Fibroblast of pulmonary artery (primary cell): ENCODE data around the gene PAGE1.

Experiments used
- DNase-seq: peaks from one replicate; pipeline ENCODE4 v3.0.0-alpha.2; 2010; ENCODE audit warnings: low read depth
- H3K4me3 ChIP-seq: replicated peaks from 2 replicates; pipeline ENCODE4 v1.5.1; 2011; ENCODE audit warnings: low read depth, mild to moderate bottlenecking, control low read depth, low read length, moderate library complexity
- TF ChIP-seq, protein P1 (sequence below): IDR thresholded peaks from 2 replicates; pipeline ENCODE4 v1.5.1; 2011; ENCODE audit warnings: mild to moderate bottlenecking, control low read depth, low read length, inconsistent platforms; ENCODE audit errors: missing control alignments

Gene PAGE1

DNA sequence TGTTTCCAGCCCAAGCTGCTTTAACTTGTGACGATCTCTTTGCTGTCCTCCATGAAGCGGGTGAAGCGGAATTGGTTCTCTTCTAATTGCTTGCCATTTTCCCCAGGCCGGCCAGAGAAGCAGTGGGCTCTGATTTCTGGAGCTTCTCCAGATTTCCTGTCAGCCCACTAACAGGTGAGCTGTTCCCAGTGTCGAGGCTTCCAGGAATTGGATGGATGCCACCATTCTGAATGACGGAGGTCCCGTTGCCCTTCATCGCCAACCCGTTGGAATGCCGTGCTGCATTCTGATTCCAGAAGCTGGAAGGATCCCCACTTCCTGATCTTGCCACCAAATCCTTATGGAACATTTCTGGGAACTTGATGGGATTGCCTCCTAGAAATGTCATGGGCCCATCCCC lies 31.0 kb downstream of the PAGE1 start:
- H3K4me3 ChIP-seq = no peak overlapping the region
- TF ChIP-seq, protein P1, sequence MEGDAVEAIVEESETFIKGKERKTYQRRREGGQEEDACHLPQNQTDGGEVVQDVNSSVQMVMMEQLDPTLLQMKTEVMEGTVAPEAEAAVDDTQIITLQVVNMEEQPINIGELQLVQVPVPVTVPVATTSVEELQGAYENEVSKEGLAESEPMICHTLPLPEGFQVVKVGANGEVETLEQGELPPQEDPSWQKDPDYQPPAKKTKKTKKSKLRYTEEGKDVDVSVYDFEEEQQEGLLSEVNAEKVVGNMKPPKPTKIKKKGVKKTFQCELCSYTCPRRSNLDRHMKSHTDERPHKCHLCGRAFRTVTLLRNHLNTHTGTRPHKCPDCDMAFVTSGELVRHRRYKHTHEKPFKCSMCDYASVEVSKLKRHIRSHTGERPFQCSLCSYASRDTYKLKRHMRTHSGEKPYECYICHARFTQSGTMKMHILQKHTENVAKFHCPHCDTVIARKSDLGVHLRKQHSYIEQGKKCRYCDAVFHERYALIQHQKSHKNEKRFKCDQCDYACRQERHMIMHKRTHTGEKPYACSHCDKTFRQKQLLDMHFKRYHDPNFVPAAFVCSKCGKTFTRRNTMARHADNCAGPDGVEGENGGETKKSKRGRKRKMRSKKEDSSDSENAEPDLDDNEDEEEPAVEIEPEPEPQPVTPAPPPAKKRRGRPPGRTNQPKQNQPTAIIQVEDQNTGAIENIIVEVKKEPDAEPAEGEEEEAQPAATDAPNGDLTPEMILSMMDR = no peak
- no peak for DNase-seq

DNA sequence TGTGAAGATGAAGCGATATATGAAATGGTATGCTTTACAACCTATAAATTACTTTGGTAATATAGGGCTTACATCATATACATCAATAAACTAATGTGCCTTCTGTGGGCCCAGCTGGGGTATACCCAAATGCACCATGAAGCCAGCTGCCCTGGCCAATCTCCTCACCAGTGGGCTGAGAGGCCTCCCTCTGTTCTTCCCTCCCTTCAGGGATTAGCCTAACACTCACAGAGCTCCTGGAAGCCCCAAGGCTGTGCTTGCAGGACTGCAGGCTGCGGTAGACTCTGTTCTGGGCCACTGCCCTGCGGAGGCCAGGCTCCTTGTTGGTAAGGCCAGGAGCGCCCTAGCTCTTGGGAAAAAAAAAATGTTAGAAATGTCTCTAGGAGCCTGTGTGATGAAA lies 33.9 kb downstream of the PAGE1 start:
- H3K4me3 ChIP-seq = no peak overlapping the region
- no peak for DNase-seq
- TF ChIP-seq, protein P1 = no peak

- DNase-seq = no peak
- no peak overlapping the region for H3K4me3 ChIP-seq
- TF ChIP-seq, protein P1 = no peak
These were observed 36.0 kb downstream of the PAGE1 start for GRCh38 chrX:49659771-49660170.

DNA sequence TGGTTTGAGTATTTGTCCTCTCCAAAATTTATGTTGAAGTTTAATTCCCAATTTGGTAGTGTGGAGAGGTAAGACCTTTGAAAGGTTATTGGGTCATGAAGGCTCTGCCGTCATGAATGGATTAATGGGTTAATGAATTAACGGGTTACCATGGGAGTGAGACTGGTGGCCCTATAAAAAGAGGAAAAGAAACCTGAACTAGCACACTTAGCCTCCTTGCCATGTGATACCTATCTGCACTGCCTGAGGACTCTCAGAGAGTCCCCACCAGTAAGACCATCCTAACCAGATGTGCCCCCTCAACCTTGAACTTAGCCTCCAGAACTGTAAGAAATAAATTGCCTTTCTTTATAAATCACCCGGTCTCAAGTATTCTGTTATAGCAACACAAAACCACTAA lies 39.3 kb downstream of the PAGE1 start:
- DNase-seq = no peak
- H3K4me3 ChIP-seq = no peak overlapping the region
- TF ChIP-seq, protein P1 = no peak

DNA sequence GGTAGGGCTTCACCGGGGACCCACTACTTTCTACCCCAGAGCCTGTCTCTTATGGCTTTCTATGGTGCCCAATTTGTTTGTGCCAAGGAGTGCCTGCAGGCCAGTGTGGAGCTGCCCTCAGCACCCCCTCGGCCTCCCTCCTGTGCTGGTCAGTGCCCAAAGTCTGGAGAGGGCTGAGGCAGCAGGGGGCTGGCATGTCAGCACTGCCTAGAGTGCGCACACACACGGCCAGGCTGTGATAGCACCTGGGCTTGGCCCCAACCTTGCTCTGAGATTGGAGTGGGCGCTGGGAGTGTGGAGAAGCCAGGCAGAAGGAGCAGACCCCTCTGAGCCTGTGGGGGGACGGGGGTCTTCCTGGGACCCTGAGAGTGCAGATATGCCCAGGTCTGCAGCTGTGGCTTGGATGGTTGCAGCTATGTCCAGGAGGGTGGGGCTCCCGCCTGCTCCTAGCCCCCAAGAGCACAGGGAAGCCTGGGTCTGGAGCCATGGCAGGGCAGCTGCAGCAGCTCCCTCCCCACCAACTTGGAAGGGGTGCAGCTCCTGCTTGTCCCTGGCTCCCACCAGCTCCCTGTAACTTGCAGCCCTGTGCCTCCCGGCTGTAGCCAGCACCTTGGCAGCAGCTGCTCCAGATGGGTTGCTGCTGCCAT lies 50.7 kb downstream of the PAGE1 start:
- DNase-seq = no peak
- no peak overlapping the region for H3K4me3 ChIP-seq
- TF ChIP-seq, protein P1 = no peak
